ENCODE data around the gene PIWIL4.
"Not testable (repeated sequence)": the region's sequence is repeated elsewhere in the genome, so short reads cannot be mapped to it uniquely, and the experiment has no call there.

Gene PIWIL4

GRCh38 chr11:94639901-94640721 lies 72.9 kb downstream of the PIWIL4 start:
- DNase-seq, result no peak

DNA sequence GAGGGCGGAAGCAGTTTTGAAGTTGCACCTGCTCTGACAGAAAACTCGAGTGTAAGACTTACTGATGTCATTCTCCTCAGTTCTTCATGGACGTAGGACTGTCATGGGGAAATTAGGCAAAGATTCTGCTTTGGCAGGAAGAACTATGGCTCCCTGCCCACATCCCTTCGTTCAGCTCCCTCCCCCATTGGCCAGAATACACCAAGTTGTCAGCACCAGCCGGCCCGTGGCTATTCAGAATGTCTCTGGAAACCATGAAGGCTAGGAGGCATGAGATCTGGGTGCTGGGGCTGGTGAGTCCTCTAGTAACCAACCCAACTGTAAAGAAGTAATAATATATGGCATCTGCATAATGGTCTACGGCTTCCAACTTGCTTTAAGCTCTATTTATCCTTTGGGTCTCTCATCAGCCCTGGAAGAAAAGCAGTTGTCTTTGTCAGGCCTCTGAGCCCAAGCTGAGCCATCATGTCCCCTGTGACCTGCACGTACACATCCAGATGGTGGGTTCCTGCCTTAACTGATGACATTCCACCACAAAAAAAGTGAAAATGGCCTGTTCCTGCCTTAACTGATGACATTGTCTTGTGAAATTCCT lies 74.1 kb downstream of the PIWIL4 start:
- no peak for DNase-seq

DNA sequence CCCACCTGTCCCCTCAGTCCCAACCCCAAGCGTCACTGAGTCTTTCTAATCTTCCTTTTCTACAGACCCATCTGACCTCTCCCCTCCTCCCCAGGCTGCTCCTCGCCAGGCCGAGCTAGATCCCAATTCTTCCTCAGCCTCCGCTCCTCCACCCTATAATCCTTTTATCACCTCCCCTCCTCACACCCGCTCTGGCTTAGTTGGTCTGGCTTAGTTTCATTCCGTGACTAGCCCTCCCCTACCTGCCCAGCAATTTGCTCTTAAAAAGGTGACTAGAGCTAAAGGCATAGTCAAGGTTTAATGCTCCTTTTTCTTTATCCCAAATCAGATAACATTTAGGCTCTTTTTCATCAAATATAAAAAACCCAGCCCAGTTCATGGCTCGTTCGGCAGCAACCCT lies 76.0 kb downstream of the PIWIL4 start:
- not testable (repeated sequence) for DNase-seq

DNA sequence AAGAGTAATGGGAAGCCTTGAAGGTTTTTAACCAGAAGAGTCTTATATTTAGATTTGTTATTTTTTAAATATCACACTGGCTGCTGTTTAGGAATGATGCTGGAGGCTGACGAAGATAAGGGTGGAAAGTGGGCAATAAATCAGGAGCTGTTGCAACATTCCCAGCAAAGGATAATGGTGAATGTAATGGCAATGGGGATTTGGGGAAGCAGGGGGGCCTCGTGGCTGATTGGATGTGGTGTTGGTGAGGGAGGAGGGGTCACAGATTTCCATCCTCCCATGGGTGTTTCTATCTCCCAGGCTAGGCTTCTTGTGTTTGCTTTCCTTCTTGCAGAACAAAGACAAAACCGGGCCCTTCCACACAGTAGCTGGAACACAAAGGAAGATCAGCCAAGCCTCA lies 80.8 kb downstream of the PIWIL4 start:
- DNase-seq, result no peak

- DNase-seq, result no peak
These were observed 81.6 kb downstream of the PIWIL4 start for GRCh38 chr11:94648789-94649188.

- no peak for DNase-seq
These were observed 82.1 kb downstream of the PIWIL4 start for GRCh38 chr11:94649254-94649653.

- DNase-seq, result no peak
These were observed 82.9 kb downstream of the PIWIL4 start for GRCh38 chr11:94649964-94650623.

- DNase-seq, result no peak
These were observed 83.6 kb downstream of the PIWIL4 start for GRCh38 chr11:94650756-94651155.

GRCh38 chr11:94652735-94653284 lies 85.6 kb downstream of the PIWIL4 start:
- no peak for DNase-seq

DNA sequence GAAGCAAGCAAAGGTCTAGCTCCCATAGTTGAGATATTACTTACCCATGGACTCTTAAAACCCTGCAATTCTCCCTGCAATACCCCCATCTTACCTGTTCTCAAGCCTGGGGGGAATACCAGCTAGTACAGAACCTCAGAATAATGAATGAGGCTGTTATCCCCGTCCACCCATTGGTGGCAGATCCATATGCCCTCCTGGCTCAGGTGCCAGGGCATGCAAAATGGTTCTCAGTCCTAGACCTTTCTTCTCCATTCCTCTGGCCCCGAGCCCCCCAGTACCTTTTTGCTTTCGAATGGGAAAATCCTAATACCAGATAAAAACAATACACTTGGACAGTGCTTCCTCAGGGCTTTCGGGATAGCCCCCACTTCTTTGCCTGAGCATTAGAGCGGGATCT lies 86.4 kb downstream of the PIWIL4 start:
- no peak for DNase-seq

GRCh38 chr11:94654201-94654600 lies 87.0 kb downstream of the PIWIL4 start:
- no peak for DNase-seq

DNA sequence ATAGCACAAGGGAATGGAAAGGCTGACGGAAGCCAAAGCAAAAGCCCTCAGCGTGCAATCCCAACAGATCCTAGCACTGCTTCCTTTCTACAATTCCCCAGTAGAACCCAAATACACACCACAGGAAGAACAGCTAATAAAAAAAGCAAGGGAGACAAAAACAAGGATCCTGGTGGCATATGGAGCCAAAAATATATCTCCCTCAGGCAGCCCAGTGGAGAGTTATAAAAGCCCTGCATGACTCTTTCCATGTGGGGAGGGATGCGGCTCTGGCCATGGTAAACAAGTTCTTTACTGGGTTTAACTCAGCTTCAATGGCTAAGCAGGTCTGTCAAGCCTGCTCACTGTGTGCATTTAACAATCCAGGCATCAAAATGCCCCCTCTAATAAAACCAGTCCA lies 88.1 kb downstream of the PIWIL4 start:
- no peak for DNase-seq

DNA sequence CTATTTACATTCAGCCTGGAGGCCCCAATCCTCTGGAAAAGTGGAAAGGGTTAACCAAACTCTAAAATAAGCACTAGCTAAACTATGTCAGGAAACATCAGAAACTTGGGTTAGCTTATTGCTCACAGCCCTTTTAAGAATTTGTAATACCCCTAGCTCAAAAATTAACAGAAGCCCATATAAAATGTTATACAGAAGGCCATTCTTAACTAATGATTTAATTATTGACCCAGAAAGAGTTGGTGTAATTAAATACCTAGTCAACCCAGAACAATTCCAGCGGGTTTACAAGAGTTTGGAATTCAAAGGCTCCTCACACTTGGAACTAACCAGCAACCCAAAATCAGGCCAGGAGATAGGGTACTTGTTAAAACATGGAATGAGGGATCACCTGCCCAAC lies 88.8 kb downstream of the PIWIL4 start:
- no peak for DNase-seq

GRCh38 chr11:94656968-94657367 lies 89.8 kb downstream of the PIWIL4 start:
- no peak for DNase-seq

DNA sequence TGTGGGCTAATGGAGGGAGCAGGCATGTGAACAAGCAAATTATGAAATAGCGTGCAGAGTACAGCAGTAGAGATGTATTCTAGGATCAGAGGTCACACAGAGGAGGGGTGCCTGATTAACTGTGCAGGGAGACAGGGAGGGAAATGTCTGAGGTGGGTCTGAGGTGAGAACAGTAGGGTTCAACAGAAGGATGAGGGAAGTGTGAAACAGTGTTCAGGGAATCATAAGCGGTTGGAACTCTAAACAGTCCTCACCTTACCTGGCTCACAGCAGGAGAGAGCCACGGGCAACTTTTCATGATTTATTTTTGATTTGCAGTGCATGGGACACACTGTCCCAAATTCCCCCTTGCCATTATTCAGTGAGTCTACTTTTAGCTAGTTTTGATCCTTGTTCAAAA lies 90.5 kb downstream of the PIWIL4 start:
- no peak for DNase-seq

GRCh38 chr11:94658386-94658785 lies 91.2 kb downstream of the PIWIL4 start:
- DNase-seq, result no peak

DNA sequence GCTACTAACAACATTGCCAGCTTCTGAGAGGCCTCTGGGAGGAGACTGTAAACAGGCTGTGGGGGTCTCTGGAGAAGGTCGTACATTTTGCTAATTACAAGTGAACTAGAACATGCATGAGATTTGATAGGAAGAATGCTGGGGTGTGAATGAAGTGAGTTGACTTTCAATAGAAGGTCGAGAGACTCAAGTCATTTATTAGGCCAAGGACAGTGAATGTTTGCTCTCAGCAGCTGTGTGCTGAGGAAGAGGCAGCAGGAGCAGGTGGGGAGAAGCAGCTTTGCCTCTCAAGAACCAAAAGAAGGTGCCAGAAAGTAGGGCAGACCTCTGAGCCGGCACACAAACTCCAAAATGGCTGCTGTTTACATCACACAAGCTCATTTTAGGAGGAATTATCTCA lies 91.7 kb downstream of the PIWIL4 start:
- DNase-seq, result no peak

DNA sequence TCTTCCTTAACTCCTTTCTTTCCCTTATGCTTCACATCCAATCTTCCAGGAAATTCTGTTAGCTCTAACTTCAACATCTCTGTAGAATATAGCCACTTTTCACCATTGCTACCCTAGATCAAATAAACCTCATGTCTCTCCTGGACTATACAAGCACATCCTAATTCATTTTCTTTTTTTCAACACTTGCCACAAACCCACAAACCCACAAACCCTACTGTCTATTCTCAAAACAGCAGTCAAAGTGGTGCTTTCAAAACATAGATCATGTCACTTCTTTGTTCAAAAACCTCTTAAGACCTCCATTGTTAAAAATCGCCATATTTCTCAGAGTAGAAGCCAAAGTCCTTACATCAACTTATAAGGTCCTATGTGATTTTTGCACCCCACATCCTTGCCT lies 94.3 kb downstream of the PIWIL4 start:
- no peak for DNase-seq

- DNase-seq, result no peak
These were observed 95.1 kb downstream of the PIWIL4 start for GRCh38 chr11:94662065-94662779.

DNA sequence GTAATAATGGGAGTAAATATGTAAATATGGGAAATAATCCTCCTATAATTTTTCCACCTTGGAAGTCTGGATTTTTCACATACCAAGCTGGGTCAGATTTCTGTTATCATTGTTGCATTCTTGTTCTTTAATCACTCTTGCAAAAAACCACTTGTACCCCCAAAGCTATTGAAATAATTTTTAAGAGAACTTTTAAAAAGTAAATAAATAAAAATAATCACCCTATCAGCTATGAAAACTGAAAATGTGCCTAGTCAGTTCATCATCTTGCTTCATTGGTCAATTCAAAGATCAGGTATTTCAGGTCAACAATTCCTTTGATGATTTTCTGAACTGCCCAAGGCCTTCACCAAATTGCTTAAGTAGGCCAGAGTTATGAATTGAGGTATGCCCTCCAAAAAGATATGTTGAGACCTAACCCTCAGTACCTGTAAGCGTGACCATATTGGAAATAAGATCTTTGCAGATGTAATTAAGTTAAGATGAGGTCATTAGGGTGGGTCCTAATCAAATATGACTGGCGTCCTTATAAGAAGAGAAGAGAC lies 95.8 kb downstream of the PIWIL4 start:
- no peak for DNase-seq

DNA sequence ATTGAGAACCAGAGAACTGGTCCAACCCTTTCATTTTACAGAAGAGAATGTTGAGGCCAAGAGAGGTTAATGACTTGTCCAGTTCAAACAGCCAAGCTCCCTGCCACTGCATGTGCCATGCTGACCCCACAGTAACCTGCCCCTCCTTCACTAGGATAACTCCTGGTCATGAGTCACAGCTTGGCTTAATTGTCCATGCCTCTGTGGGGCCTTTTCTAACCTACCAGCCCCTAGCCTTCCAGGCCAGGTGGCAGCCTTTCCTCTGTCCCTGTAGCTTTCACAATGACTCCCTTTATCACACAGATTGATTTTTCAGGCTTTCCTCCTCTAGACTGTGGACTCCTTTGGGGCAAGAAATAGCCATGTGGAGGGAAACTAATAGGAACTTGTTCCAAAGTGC lies 97.2 kb downstream of the PIWIL4 start:
- no peak for DNase-seq

- DNase-seq, result no peak
These were observed 98.0 kb downstream of the PIWIL4 start for GRCh38 chr11:94665116-94665659.

Data from activated T-cell treated with anti-CD3 and anti-CD28 coated beads for 4 hours (primary cell).